HepG2 (cell line): ENCODE data around the gene TMBIM1. TPM values are rescaled to one million over a fixed set of nuclear protein-coding genes. Genes with fewer than 3 reads are reported as not detected.

Experiments used
- BCLAF1 ChIP-seq: fragments of 450-650 bp; IDR thresholded peaks from 2 replicates; pipeline ENCODE4 v1.6.1; 2017; ENCODE audit warnings: mild to moderate bottlenecking
- CREBL2 ChIP-seq: sonication (generic); formaldehyde crosslinking; IDR thresholded peaks from 2 replicates; pipeline ENCODE4 v1.8.1; 2023; ENCODE audit warnings: missing genetic modification reagents, mild to moderate bottlenecking, borderline replicate concordance
- HDAC6 ChIP-seq: fragments of 200-600 bp; sonication (generic); IDR thresholded peaks from 2 replicates; pipeline ENCODE4 v1.7.0; 2017; ENCODE audit warnings: mild to moderate bottlenecking, antibody characterized with exemption, low read length, low read depth
- IRX3 ChIP-seq: sonication (generic); formaldehyde crosslinking; IDR thresholded peaks from 2 replicates; pipeline ENCODE4 v1.8.1; 2023; ENCODE audit warnings: mild to moderate bottlenecking, low read depth, missing genetic modification reagents, borderline replicate concordance
- MAF1 ChIP-seq: sonication (generic); formaldehyde crosslinking; IDR thresholded peaks from 2 replicates; pipeline ENCODE4 v1.5.0; 2020; ENCODE audit warnings: missing genetic modification reagents, borderline replicate concordance
- MTF2 ChIP-seq: sonication (generic); formaldehyde crosslinking; IDR thresholded peaks from 2 replicates; pipeline ENCODE4 v1.5.0; 2020; ENCODE audit warnings: missing genetic modification reagents, borderline replicate concordance
- NCOA2 ChIP-seq: sonication (generic); formaldehyde crosslinking; IDR thresholded peaks from 2 replicates; pipeline ENCODE4 v1.8.0; 2022; ENCODE audit warnings: inconsistent platforms
- NR2F6 ChIP-seq, 2 experiments: IDR thresholded peaks; 2 replicates each; pipeline ENCODE4 v1.6.1; 2016; ENCODE audit warnings: antibody characterized with exemption in 1 of 2, mild to moderate bottlenecking in 1 of 2
- SKI ChIP-seq: fragments of 450-650 bp; IDR thresholded peaks from one replicate; pipeline ENCODE4 v1.6.1; 2018; ENCODE audit warnings: mild to moderate bottlenecking; ENCODE audit not compliant: partially characterized antibody
- SP2 ChIP-seq: sonication (generic); formaldehyde crosslinking; IDR thresholded peaks from 2 replicates; pipeline ENCODE4 v1.5.1; 2020; ENCODE audit warnings: mild to moderate bottlenecking, missing genetic modification reagents
- SP4 ChIP-seq: sonication (generic); formaldehyde crosslinking; IDR thresholded peaks from 2 replicates; pipeline ENCODE4 v1.8.1; 2023; ENCODE audit warnings: mild to moderate bottlenecking, missing genetic modification reagents
- ZNF160 ChIP-seq: sonication (generic); formaldehyde crosslinking; IDR thresholded peaks from 2 replicates; pipeline ENCODE4 v1.8.0; 2022; ENCODE audit warnings: mild to moderate bottlenecking, inconsistent platforms, missing genetic modification reagents
- ZNF235 ChIP-seq: sonication (generic); formaldehyde crosslinking; IDR thresholded peaks from 2 replicates; pipeline ENCODE4 v1.8.1; 2023; ENCODE audit warnings: mild to moderate bottlenecking, missing genetic modification reagents, borderline replicate concordance
- ZNF350 ChIP-seq: sonication (generic); formaldehyde crosslinking; IDR thresholded peaks from 2 replicates; pipeline ENCODE4 v1.4.0; 2020; ENCODE audit warnings: mild to moderate bottlenecking, low read depth, missing genetic modification reagents, borderline replicate concordance
- ZNF567 ChIP-seq: sonication (generic); formaldehyde crosslinking; IDR thresholded peaks from 2 replicates; pipeline ENCODE4 v1.8.1; 2023; ENCODE audit warnings: mild to moderate bottlenecking, missing genetic modification reagents, borderline replicate concordance
- ZNF850 ChIP-seq: sonication (generic); formaldehyde crosslinking; conservative IDR thresholded peaks from 2 replicates; pipeline ENCODE4 v1.9.0; 2021; ENCODE audit warnings: mild to moderate bottlenecking, missing genetic modification reagents
- polyA plus RNA-seq, 8 experiments: library from polyadenylated mRNA; depleted of rRNA in 3 of 8; stranded (reverse) in 7 of 8; unstranded in 1 of 8; fragments of >200 nt; fragmentation: Illumina TruSeq in 4 of 8; extraction: Trizol in 4 of 8; gene quantifications; 2 replicates each; pipeline versions ENCODE4 v1.2.1 to v1.2.3, GENCODE V29; 2011 to 2016; ENCODE audit warnings: low read depth in 4 of 8, missing spikeins in 1 of 8, mixed read lengths in 1 of 8; ENCODE audit not compliant: insufficient read depth in 1 of 8
- total RNA-seq, 5 experiments: library from RNA; depleted of rRNA; stranded (reverse); fragments of >200 nt; fragmentation: Illumina TruSeq; extraction: Trizol; gene quantifications; 2 replicates each; pipeline ENCODE4 v1.2.3, GENCODE V29; 2016; ENCODE audit warnings: low read depth in 1 of 5
- TF ChIP-seq, protein P1 (sequence below): sonication (generic); formaldehyde crosslinking; IDR thresholded peaks from one replicate; pipeline ENCODE4 v1.5.1; 2020; ENCODE audit warnings: mild to moderate bottlenecking, missing genetic modification reagents; ENCODE audit errors: not compliant biosample characterization

The TMBIM1 gene
- total and polyA plus RNA-seq, 2 of the 13 experiments (the other 11 are each of a cell fraction or from before 2014, with no cell fraction given): 127 to 139 TPM

- TF ChIP-seq, protein P1, sequence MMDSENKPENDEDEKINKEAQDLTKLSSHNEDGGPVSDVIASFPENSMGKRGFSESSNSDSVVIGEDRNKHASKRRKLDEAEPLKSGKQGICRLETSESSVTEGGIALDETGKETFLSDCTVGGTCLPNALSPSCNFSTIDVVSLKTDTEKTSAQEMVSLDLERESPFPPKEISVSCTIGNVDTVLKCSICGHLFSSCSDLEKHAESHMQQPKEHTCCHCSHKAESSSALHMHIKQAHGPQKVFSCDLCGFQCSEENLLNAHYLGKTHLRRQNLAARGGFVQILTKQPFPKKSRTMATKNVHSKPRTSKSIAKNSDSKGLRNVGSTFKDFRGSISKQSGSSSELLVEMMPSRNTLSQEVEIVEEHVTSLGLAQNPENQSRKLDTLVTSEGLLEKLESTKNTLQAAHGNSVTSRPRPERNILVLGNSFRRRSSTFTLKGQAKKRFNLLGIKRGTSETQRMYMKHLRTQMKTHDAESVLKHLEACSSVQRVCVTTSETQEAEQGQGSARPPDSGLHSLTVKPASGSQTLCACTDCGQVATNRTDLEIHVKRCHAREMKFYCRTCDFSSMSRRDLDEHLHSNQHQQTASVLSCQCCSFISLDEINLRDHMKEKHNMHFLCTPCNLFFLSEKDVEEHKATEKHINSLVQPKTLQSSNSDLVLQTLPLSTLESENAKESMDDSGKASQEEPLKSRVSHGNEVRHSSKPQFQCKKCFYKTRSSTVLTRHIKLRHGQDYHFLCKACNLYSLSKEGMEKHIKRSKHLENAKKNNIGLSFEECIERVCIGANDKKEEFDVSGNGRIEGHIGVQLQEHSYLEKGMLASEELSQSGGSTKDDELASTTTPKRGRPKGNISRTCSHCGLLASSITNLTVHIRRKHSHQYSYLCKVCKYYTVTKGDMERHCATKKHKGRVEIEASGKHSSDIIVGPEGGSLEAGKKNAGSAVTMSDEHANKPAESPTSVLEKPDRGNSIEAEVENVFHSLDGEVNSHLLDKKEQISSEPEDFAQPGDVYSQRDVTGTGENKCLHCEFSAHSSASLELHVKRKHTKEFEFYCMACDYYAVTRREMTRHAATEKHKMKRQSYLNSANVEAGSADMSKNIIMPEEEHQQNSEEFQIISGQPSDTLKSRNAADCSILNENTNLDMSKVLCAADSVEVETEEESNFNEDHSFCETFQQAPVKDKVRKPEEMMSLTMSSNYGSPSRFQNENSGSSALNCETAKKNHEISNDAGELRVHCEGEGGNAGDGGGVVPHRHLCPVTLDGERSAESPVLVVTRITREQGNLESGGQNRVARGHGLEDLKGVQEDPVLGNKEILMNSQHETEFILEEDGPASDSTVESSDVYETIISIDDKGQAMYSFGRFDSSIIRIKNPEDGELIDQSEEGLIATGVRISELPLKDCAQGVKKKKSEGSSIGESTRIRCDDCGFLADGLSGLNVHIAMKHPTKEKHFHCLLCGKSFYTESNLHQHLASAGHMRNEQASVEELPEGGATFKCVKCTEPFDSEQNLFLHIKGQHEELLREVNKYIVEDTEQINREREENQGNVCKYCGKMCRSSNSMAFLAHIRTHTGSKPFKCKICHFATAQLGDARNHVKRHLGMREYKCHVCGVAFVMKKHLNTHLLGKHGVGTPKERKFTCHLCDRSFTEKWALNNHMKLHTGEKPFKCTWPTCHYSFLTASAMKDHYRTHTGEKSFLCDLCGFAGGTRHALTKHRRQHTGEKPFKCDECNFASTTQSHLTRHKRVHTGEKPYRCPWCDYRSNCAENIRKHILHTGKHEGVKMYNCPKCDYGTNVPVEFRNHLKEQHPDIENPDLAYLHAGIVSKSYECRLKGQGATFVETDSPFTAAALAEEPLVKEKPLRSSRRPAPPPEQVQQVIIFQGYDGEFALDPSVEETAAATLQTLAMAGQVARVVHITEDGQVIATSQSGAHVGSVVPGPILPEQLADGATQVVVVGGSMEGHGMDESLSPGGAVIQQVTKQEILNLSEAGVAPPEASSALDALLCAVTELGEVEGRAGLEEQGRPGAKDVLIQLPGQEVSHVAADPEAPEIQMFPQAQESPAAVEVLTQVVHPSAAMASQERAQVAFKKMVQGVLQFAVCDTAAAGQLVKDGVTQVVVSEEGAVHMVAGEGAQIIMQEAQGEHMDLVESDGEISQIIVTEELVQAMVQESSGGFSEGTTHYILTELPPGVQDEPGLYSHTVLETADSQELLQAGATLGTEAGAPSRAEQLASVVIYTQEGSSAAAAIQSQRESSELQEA: no peak
- TF ChIP-seq MAF1 (CRISPR knock-in tag) (0 out of 2 replicates have a peak, but pooled peaks have one; percentile 33), ZNF235 (no peak), SP4 (no peak), IRX3 (CRISPR knock-in tag) (no peak), ZNF350 (CRISPR knock-in tag) (peak; percentile 65), SP2 (CRISPR knock-in tag) (no peak), MTF2 (no peak), HDAC6 (no peak), NR2F6 (IDR thresholded peaks at IDR 0.05) (no peak), NR2F6 (CRISPR knock-in tag; IDR thresholded peaks at IDR 0.05) (peak; percentile 76), BCLAF1 (no peak), NCOA2 (no peak; the same call in 1 of the 2 replicates), SKI (no peak), ZNF850 (no peak), ZNF567 (CRISPR knock-in tag) (peak; percentile 93; the same call in 1 of the 2 replicates), CREBL2 (no peak), ZNF160 (CRISPR knock-in tag) (no peak)
Observed at GRCh38 chr2:218301176-218301819, 9.0 kb upstream of the TMBIM1 start (continued).
